GM19463 (cell line): ENCODE measurements around the gene LDHA.
"Not testable (repeated sequence)": the region's sequence is repeated elsewhere in the genome, so short reads cannot be mapped to it uniquely, and the experiment has no call there.

Source experiments
- ATAC-seq: cut with Tn5 transposase; IDR thresholded peaks from one replicate; pipeline ENCODE4 v1.9.1; 2021; ENCODE audit warnings: mild to moderate bottlenecking, moderate library complexity; ENCODE audit not compliant: unreplicated experiment

Gene LDHA

DNA sequence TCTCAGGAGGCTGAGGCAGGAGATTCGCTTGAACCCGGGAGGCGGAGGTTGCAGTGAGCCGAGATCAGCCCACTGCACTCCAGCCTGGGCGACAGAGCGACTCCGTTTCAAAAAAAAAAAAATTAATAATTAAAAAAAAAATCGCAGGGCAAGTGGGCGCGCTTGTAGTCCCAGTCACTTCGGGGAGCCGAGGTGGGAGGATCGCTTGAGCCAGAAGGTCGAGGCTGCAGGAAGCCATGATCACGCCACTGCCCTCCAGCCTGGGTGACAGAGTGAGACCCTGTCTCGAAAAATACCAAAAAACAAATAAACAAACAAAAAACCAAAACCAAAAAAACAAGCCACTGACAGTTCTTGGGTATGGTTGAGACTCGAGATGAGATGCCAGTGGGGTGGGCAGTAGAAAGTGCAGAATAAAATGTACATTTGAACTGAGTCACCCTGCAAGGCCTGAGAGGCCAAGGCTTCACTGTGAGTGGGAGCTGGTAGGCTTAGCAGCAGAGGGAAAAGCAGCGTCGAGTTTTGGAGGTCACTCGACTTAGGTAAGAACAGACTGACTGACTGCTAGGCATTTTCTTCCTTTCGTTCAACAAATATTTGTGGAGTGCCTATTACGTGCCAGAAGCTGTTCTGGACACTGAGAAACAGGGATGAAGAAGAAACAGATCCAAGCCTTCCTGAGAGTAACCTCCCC is 635 bp upstream of the LDHA start:
- ATAC-seq: peak; percentile 1

DNA sequence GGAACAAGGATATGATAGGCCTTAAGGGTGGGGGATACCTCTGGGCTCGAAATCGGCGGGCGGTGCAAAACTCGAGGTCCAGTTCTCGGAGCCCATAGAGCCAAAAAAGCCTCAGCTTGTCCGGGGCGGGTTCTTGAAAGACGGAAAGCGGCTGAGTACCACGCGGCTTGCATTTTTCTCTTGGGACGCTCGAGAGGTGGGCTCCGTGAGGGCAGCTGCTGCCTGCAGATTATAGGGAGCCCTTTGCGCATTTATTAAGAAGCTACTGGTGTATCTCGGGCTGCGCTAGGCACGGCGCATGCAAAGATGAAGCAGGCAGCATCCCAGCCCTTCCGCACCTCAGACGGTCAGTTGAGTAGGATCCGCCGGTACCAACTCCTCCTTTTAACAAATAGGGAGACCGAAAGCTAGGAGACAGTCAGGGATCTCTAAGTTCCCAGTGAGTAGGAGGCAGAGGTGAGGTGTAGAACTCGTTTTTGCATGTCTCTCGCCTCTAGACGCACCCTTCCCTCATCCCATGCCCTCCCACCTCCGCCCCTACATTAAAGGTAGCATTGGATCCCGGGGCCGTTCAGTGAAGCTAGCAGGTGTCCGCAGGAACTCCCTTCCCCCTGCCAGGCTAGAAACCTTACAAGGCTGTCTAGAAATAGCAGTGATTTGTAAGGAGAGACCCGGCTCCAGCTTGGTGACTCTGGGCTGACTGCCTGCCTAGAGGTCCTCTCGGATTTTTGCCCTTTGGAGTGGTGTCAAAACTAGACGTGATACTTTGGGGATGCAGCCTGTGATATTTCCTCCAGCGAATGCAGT is 768 bp downstream of the LDHA start:
- ATAC-seq: no peak

DNA sequence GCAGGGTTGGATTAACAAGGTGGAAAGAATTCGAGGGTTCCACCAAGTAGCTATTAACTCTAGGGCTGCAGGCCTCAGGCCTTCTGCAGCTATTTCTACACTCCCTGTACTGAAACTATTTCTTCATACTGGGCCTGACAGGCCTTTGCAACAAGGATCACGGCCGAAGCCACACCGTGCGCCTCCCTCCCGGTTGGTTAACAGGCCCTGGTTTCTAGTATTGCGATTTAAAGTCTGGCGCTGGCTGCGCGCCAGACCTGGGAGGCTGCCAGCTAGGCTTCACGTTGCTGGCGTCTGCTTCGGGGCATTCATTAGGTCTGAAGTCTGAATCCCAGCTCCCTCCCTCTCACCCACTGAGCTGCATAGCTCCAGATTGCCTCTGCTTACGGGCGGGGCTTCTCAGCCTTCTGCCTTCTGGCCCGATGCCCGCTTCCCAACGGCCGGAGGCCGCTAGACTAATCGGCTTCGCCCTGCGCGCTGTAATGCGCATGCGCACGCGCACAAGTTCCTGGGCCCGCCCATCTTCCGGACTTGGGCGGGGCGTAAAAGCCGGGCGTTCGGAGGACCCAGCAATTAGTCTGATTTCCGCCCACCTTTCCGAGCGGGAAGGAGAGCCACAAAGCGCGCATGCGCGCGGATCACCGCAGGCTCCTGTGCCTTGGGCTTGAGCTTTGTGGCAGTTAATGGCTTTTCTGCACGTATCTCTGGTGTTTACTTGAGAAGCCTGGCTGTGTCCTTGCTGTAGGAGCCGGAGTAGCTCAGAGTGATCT is 1.6 kb downstream of the LDHA start:
- peak; percentile 62 for ATAC-seq

DNA sequence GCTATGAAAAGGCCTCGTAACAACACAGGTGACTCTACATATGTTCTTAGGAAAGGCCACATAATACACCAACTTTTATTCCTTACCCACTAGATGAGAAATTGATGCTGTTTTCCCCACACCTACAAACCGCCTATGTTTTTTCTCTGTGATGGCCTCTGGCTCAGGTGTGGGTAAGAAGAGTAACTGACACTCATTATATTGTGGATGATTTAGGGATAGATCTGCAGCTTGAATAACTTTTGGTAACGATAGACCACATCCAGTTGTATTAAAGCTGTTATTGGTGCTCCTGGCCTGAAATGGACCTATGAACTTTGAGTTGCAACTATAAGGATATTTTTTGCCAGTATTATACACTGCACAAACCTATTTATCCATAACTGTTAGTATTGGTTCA is 3.6 kb downstream of the LDHA start:
- no peak for ATAC-seq

DNA sequence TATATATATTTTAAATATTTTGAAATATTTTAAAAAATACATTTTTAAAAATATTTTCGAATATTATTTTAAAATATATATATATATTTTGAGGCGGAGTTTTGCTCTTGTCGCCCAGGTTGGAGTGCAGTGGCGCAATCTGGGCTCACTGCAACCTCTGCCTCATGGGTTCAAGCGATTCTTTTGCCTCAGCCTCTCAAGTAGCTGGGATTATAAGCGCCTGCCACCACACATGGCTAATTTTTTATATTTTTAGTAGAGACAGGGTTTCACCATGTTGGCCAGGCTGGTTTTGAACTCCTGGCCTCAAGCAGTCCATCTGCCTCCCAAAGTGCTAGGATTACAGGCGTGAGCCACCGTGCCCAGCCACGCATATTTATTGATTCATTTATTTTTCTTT is 6.7 kb downstream of the LDHA start:
- ATAC-seq: not testable (repeated sequence)

DNA sequence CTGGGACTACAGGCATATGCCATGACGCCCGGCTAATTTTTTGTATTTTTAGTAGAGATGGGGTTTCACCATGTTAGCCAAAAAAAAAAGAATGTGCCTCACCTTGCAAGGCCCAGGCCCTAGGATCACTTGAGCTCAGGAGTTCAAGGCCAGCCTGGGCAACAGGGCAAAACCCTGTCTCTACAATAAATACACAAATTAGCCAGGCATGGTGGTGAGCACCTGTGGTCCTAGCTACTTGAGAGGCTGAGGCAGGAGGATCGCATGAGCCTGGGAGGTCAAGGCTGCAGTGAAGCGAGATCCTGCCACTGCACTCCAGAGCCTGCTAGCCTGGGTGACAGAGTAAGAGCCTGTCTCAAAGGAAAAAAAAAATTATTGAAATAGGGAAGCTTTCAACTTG is 9.7 kb downstream of the LDHA start:
- no peak for ATAC-seq

DNA sequence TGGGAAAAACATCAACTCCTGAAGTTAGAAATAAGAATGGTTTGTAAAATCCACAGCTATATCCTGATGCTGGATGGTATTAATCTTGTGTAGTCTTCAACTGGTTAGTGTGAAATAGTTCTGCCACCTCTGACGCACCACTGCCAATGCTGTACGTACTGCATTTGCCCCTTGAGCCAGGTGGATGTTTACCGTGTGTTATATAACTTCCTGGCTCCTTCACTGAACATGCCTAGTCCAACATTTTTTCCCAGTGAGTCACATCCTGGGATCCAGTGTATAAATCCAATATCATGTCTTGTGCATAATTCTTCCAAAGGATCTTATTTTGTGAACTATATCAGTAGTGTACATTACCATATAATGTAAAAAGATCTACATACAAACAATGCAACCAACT is 13.0 kb downstream of the LDHA start:
- not testable (repeated sequence) for ATAC-seq

DNA sequence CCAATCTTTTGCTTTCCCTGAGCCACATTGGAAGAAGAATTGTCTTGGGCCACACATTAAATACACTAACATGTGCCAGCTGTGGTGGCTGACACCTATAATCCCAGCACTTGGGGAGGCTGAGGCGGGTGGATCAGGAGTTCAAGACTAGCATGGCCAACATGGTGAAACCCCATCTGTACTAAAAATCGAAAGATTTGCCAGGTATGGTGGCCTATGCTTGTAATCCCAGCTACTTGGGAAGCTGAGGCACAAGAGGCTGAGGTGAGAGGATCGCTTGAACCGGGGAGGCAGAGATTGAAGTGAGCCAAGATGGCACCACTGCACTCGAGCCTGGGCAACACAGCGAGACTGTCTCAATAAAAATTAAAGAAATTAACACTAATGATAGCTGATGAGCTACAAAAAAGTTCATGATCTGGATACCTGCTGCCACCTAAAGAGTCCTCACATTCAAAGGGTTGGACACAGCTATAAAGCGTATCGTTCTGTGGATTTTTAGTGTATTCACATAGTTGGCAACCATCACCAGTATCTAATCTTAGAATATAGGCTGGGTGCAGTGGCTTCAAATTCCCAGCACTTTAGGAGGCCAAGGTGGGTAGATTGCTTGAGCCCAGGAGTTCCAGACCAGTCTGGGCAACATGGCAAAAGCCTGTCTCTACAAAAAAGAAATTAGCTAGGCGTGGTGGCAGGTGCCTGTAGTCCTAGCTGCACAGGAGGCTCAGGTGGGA is 14.4 kb downstream of the LDHA start:
- ATAC-seq: no peak

DNA sequence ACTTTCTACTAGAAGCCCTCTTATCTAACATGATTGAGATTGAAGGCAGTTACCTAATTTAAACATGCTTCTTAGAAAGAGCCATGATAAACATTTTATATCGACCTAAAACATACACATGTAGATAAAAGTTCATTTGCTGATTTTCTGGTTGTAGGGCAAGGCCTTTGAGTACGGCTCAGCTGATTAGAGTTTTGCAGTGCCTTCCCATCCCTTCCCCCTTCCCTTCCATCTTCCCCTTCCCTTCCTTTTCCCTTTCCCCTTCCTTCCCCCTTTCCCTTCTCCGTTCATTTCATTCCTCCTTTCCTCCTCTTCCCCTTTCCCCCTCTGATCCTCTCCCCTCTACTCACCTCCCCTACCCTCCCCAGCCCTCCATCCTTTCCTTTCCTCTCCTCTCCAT is 22.1 kb downstream of the LDHA start:
- ATAC-seq: no peak

DNA sequence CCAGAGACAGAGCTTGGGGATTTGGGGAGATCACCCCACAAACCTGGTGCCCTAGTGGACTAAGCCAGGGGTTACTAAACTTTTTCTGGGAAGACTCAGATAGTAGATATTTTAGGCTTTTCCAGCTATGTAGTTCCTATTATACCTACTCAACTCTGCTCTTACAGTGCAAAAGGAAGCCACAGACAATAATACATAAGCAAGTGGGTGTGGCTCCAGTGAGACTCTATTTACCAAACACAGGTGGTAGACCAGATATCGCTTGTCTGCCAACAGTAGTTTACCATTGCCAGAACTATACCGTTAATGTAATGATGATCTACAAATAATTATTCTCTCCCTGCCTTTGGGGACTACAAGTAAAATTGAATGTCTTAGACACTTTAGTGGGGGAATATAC is 24.7 kb downstream of the LDHA start:
- no peak for ATAC-seq

DNA sequence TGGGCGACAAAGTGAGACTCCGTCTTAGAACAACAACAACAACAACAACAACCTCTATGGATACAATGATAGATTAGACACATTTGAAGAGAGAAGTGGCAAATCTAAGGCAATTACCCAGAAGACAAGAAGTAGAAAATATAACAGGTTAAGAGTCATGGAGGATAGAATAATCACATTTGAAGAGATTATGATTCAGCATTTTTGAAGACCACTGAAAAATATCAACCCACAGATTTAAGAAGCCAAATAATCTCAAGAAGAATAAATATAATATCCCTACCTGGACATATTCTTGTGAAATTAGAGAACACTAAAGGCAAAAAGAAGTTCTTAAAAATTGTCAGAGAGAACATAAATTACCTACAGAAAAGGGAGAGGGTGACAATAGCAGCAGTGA is 25.7 kb downstream of the LDHA start:
- no peak for ATAC-seq

DNA sequence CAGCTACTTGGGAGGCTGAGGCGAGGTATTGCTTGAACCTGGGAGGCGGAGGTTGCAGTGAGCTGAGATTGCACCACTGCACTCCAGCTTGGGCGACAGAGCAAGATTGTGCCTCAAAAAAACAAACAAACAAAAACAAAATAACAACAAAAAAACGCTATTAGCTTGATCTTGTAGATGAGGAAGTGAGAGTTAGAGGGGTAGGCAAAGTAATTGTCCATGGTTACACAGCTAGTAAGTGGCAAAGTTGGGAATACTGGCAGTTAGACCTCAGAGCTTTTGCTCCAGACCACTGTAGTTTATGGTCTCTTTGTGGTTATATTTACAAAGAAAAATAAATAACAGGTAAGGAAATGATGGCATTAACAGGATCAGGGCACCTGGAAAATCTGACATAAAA is 32.9 kb downstream of the LDHA start:
- no peak for ATAC-seq

DNA sequence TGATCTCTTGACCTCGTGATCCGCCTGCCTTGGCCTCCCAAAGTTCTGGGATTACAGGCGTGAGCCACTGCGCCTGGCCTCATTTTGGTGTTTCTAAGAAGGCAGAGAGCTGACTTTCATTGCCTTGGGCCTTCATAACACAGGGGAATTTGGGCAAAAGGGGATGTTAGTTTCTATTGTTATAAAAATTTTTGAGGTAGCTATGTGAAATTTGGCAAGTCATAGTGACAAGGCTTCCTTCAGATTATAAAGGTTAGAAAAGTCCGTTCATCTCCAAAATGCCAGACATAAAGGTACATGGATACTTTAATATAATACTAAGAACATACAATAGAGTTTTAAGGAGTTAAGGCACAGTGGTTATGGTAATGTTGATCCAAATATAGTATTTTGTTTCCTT is 35.0 kb downstream of the LDHA start:
- ATAC-seq: no peak

DNA sequence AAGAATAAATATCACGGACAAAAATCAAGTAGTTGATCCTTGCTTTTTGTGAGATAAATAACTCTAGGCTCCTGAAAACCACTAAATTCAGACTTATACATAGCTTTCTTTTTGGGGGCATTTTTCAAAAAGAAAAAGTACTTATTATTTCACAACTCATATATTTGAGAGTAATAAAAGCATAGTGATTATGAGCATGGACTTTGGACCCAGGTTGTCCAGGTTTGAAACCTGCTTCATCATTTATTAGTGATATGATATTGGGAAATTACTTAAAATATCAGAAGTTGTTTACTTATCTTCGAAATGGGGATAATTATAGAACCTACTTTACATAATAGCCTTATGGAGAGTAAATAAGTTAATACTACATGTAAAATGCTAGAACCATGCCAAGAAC is 44.3 kb downstream of the LDHA start:
- ATAC-seq: no peak

DNA sequence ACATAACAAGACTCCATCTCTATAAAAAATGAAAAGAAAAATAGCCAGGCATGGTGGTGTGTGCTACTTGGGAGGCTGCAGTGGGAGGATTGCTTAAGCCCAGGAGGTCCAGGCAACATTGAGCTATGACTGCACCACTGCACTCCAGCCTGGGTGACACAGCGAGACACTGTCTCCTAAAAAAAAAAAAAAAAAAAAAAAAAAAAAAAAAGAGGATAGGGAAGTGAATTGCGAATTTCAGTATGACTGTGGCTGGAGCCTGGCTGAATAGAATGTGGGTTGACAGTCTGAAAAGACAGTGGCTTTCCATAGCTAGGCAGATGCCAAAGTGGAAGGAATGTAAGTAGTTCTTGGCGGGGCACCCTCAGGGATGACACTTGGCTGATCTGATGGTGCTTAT is 54.9 kb downstream of the LDHA start:
- ATAC-seq: no peak

DNA sequence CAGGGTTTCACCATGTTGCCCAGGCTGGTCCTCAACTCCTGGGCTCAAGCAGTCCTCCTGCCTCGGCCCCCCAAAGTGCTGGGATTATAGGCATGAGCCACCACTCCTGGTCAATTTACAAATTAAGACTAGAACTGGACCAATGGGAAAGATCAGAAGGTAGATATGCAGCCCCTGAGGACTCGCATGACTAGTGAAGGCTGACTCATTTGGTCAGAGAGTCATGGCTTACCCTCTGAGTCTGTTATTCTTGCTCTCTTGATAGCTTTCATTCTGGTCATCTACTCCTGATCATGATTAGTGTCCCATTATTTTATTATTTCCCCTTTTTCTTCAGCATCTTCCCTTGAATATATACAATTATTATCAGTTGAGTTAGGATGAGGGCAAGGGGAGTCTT is 58.6 kb downstream of the LDHA start:
- ATAC-seq: no peak

DNA sequence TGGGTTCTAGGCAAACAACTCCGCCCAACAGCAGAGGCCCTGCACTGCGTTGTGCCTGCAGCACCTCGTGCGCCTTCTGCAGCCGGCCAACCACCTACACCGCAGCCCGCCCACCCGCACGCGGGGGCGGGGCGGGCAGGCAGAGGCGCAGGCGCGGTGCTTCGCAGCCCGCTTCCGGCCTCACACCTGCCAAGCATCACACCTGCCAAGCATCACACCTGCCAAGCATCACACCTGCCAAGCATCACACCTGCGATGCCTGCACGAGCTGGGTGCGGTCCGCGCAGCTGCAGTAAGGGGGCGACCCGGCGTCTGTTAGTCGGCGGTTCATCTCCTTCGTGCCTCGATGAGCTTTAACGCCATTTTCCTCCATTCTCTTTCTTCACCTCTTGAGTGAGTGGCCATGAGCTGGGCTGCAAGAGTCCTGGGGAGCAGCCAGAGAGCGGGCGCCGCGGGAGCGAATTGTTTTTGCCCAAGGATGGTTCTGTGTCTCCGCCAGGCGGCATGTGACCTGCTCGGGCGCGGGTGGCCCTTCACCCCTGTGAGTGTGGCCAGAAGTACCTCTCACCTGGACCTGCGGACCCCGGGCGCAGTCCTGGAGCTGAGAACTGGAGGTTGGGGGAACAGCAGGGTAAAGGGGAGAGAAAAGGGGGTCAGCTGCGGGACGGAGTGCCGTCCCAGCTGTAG is 61.5 kb downstream of the LDHA start, which contains the start of gene LDHAL6A:
LDHAL6A (plus strand) TSS at position 171 of the 687 bp plus-strand sequence. CDS start 825 bp downstream, outside the sequence.
- ATAC-seq: no peak

DNA sequence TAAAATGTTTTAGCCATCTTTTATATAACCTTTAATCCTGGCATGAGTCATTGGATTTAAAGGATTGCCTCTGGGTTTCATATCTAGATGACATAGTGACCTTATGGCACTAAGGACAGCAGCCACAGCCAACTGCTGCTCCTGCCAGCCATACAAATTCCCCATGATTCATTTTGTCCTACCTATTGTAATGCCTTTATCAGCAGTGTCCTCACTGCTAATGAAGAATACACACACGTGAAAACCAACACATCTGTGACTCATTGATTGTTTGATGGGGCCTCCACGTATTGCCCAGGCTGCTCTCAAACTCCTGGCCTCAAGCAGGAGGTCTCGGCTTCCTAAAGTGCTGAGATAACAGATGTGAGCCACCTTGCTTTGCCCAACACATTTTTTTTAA is 63.1 kb downstream of the LDHA start:
- no peak for ATAC-seq
